ENCODE measurements around the gene OPCML. TPM values are rescaled to one million over a fixed set of nuclear protein-coding genes. Genes with fewer than 3 reads are reported as not detected.

OPCML gene
- total and polyA plus RNA-seq, 4 donors: under 0.01 to 0.01 TPM; not detected in 2

DNA sequence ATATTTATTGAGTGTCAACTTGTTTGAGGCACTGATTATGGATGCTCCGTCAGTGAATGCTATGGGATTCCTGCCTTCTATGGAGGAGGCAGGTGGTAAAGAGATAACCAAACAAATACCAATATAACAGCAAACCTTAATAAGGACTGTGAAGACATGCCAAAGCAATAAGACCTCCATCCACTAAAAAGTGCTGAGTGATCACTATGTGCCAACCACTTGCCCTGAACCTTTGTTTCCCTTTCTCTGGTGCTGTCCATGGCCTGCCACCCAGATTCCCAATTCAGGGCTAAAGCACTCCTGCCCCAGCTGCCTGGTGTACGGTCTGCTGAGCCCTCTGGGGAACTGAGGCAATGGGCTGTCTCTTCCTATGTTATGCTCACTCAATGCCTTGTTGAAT is 1074.9 kb downstream of the OPCML start:
- no peaks in the 10 kb centered on the region for H3K27me3 ChIP-seq (ENCODE audit: control insufficient read depth in 4 of 4, insufficient read depth in 4 of 4, low read length in 3 of 4)
- no peak for DNase-seq (ENCODE audit: low spot score)
- H3K9ac ChIP-seq (ENCODE audit: low read depth in 1 of 2, low read length in 2 of 2): no peak overlapping the region
- no peaks in the 10 kb centered on the region for H3K4me1 ChIP-seq (ENCODE audit: control insufficient read depth in 4 of 4, insufficient read depth in 4 of 4, low read length in 3 of 4)
- no peaks in the 10 kb centered on the region for H3K36me3 ChIP-seq (ENCODE audit: control insufficient read depth in 4 of 4, insufficient read depth in 3 of 4, low read depth in 1 of 4, low read length in 3 of 4)
- H3K27ac ChIP-seq (ENCODE audit: low read depth in 1 of 2, low read length in 2 of 2): no peak overlapping the region
- H3K9me3 ChIP-seq (ENCODE audit: control insufficient read depth in 4 of 4, low read length in 3 of 4): peaks cover 0 to 2% (median 0%) of the 10 kb centered on the region in 4 donors
- no peak for TF ChIP-seq HNF4G (IDR thresholded peaks at IDR 0.05)
- no peak for TF ChIP-seq TAF1 (conservative IDR thresholded peaks at IDR 0.05)
- no peak for TF ChIP-seq HNF4A (conservative IDR thresholded peaks at IDR 0.05)
- TF ChIP-seq, protein P1, sequence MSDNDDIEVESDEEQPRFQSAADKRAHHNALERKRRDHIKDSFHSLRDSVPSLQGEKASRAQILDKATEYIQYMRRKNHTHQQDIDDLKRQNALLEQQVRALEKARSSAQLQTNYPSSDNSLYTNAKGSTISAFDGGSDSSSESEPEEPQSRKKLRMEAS (IDR thresholded peaks at IDR 0.05): no peak
- no peak for TF ChIP-seq RAD21 (IDR thresholded peaks at IDR 0.05)
- TF ChIP-seq, protein P2, sequence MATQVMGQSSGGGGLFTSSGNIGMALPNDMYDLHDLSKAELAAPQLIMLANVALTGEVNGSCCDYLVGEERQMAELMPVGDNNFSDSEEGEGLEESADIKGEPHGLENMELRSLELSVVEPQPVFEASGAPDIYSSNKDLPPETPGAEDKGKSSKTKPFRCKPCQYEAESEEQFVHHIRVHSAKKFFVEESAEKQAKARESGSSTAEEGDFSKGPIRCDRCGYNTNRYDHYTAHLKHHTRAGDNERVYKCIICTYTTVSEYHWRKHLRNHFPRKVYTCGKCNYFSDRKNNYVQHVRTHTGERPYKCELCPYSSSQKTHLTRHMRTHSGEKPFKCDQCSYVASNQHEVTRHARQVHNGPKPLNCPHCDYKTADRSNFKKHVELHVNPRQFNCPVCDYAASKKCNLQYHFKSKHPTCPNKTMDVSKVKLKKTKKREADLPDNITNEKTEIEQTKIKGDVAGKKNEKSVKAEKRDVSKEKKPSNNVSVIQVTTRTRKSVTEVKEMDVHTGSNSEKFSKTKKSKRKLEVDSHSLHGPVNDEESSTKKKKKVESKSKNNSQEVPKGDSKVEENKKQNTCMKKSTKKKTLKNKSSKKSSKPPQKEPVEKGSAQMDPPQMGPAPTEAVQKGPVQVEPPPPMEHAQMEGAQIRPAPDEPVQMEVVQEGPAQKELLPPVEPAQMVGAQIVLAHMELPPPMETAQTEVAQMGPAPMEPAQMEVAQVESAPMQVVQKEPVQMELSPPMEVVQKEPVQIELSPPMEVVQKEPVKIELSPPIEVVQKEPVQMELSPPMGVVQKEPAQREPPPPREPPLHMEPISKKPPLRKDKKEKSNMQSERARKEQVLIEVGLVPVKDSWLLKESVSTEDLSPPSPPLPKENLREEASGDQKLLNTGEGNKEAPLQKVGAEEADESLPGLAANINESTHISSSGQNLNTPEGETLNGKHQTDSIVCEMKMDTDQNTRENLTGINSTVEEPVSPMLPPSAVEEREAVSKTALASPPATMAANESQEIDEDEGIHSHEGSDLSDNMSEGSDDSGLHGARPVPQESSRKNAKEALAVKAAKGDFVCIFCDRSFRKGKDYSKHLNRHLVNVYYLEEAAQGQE (IDR thresholded peaks at IDR 0.05): no peak
- no peak for TF ChIP-seq NR2F2 (IDR thresholded peaks at IDR 0.05)
- H3K4me3 ChIP-seq (ENCODE audit: low read depth in 1 of 3, low read length in 3 of 3): no peak overlapping the region
- WGBS: 60% methylated on average over 2 of the region's 2 CpGs

DNA sequence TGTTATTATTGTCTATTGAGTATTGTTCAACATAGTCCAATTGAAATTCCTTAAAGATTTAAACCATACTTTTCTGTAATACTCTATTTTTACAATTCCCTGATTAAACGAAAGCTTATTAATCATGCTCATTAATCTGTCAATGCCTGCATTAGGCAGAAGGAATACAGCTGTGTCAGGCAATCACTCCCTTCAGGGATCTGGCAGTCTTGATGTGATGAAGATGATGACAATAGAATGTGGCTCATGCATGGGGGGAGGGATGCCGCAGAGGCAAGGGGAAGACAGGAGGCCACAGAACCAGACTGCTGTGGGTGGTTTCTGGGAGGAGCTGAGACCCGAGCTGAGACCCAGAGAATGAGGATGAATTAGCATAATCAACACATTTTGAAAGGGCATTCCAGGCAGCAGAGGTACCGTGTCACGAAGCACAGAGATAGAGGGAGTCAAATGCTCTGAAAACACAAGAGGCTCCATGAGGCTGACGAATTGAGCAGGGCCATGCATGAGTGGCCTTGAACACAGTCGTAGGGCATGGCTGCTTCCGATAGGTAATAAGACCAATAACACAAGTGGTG is 1075.5 kb downstream of the OPCML start:
- Histone ChIP-seq H3K9me3 (ENCODE audit: control insufficient read depth in 4 of 4, low read length in 3 of 4) (peaks cover 0 to 2% (median 0%) of the 10 kb centered on the region in 4 donors), H3K4me3 (ENCODE audit: low read depth in 1 of 3, low read length in 3 of 3) (no peak overlapping the region), H3K36me3 (ENCODE audit: control insufficient read depth in 4 of 4, insufficient read depth in 3 of 4, low read depth in 1 of 4, low read length in 3 of 4) (no peaks in the 10 kb centered on the region), H3K27me3 (ENCODE audit: control insufficient read depth in 4 of 4, insufficient read depth in 4 of 4, low read length in 3 of 4) (no peaks in the 10 kb centered on the region), H3K4me1 (ENCODE audit: control insufficient read depth in 4 of 4, insufficient read depth in 4 of 4, low read length in 3 of 4) (no peaks in the 10 kb centered on the region), H3K27ac (ENCODE audit: low read depth in 1 of 2, low read length in 2 of 2) (no peak overlapping the region), H3K9ac (ENCODE audit: low read depth in 1 of 2, low read length in 2 of 2) (no peak overlapping the region)
- DNase-seq (ENCODE audit: low spot score): no peak
- 68% methylated on average over 8 of the region's 8 CpGs for WGBS
- TF ChIP-seq JUND (IDR thresholded peaks at IDR 0.05) (no peak), RXRA (IDR thresholded peaks at IDR 0.05) (no peak), RAD21 (IDR thresholded peaks at IDR 0.05) (no peak)
- TF ChIP-seq, protein P3, sequence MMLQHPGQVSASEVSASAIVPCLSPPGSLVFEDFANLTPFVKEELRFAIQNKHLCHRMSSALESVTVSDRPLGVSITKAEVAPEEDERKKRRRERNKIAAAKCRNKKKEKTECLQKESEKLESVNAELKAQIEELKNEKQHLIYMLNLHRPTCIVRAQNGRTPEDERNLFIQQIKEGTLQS (IDR thresholded peaks at IDR 0.05): no peak
- TF ChIP-seq, protein P4, sequence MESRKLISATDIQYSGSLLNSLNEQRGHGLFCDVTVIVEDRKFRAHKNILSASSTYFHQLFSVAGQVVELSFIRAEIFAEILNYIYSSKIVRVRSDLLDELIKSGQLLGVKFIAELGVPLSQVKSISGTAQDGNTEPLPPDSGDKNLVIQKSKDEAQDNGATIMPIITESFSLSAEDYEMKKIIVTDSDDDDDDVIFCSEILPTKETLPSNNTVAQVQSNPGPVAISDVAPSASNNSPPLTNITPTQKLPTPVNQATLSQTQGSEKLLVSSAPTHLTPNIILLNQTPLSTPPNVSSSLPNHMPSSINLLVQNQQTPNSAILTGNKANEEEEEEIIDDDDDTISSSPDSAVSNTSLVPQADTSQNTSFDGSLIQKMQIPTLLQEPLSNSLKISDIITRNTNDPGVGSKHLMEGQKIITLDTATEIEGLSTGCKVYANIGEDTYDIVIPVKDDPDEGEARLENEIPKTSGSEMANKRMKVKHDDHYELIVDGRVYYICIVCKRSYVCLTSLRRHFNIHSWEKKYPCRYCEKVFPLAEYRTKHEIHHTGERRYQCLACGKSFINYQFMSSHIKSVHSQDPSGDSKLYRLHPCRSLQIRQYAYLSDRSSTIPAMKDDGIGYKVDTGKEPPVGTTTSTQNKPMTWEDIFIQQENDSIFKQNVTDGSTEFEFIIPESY (IDR thresholded peaks at IDR 0.05): no peak

DNA sequence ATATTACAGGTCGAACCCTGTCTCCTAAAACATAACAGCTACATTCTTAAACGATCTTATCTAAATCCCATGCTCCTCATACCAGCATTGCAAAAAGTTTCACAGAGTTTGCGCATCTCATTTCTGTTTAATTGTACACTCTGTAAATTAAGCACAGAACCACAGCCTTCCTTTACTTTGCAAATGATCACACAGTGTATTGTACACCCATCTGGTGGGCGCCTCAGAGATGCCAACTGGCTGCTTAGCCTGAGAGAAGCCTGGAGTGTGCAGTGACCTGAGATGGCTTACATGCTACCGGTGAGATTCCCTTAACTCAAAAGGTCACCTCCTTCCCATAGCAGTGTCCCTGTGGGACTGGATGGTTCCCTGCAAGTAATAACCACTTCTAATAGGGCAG is 1077.3 kb downstream of the OPCML start:
- no peak overlapping the region for H3K9ac ChIP-seq (ENCODE audit: low read depth in 1 of 2, low read length in 2 of 2)
- H3K27ac ChIP-seq (ENCODE audit: low read depth in 1 of 2, low read length in 2 of 2): no peak overlapping the region
- H3K27me3 ChIP-seq (ENCODE audit: control insufficient read depth in 4 of 4, insufficient read depth in 4 of 4, low read length in 3 of 4): no peaks in the 10 kb centered on the region
- H3K4me1 ChIP-seq (ENCODE audit: control insufficient read depth in 4 of 4, insufficient read depth in 4 of 4, low read length in 3 of 4): no peaks in the 10 kb centered on the region
- no peak overlapping the region for H3K4me3 ChIP-seq (ENCODE audit: low read depth in 1 of 3, low read length in 3 of 3)
- H3K9me3 ChIP-seq (ENCODE audit: control insufficient read depth in 4 of 4, low read length in 3 of 4): peaks cover 0 to 2% (median 0%) of the 10 kb centered on the region in 4 donors
- WGBS: 76% methylated on average over 5 of the region's 5 CpGs
- DNase-seq (ENCODE audit: low spot score): no peak
- TF ChIP-seq HNF4G (IDR thresholded peaks at IDR 0.05): no peak
- TF ChIP-seq TAF1 (conservative IDR thresholded peaks at IDR 0.05): no peak
- no peak for TF ChIP-seq RXRA (IDR thresholded peaks at IDR 0.05)
- TF ChIP-seq RAD21 (IDR thresholded peaks at IDR 0.05): no peak
- no peak for TF ChIP-seq EGR1 (IDR thresholded peaks at IDR 0.05; ENCODE audit: low read depth in 2 of 2)
- TF ChIP-seq, protein P3 (IDR thresholded peaks at IDR 0.05): no peak
- TF ChIP-seq SP1 (IDR thresholded peaks at IDR 0.05): no peak
- TF ChIP-seq, protein P4 (IDR thresholded peaks at IDR 0.05): no peak
- TF ChIP-seq YY1 (IDR thresholded peaks at IDR 0.05): no peak
- TF ChIP-seq NR2F2 (IDR thresholded peaks at IDR 0.05): no peak
- TF ChIP-seq GABPA (IDR thresholded peaks at IDR 0.05 in 1 of 2, conservative IDR thresholded peaks at IDR 0.05 in 1 of 2): no peak
- TF ChIP-seq, protein P5, sequence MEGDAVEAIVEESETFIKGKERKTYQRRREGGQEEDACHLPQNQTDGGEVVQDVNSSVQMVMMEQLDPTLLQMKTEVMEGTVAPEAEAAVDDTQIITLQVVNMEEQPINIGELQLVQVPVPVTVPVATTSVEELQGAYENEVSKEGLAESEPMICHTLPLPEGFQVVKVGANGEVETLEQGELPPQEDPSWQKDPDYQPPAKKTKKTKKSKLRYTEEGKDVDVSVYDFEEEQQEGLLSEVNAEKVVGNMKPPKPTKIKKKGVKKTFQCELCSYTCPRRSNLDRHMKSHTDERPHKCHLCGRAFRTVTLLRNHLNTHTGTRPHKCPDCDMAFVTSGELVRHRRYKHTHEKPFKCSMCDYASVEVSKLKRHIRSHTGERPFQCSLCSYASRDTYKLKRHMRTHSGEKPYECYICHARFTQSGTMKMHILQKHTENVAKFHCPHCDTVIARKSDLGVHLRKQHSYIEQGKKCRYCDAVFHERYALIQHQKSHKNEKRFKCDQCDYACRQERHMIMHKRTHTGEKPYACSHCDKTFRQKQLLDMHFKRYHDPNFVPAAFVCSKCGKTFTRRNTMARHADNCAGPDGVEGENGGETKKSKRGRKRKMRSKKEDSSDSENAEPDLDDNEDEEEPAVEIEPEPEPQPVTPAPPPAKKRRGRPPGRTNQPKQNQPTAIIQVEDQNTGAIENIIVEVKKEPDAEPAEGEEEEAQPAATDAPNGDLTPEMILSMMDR (IDR thresholded peaks at IDR 0.05; ENCODE audit: low read depth, low read length, missing input control): no peak
- H3K36me3 ChIP-seq (ENCODE audit: control insufficient read depth in 4 of 4, insufficient read depth in 3 of 4, low read depth in 1 of 4, low read length in 3 of 4): no peaks in the 10 kb centered on the region
